HepG2 (cell line): Measurements from ENCODE around the gene EPB41L2. TPM values are rescaled to one million over a fixed set of nuclear protein-coding genes. Genes with fewer than 3 reads are reported as not detected.

Experiments
- ELF4 ChIP-seq: sonication (generic); formaldehyde crosslinking; IDR thresholded peaks from 2 replicates; pipeline ENCODE4 v1.5.0; 2020; ENCODE audit warnings: missing genetic modification reagents, mild to moderate bottlenecking, moderate library complexity, borderline replicate concordance
- HMG20A ChIP-seq: IDR thresholded peaks from 2 replicates; pipeline ENCODE4 v1.6.1; 2016; ENCODE audit warnings: borderline replicate concordance
- HMGXB3 ChIP-seq: sonication (generic); formaldehyde crosslinking; IDR thresholded peaks from 2 replicates; pipeline ENCODE4 v1.4.0; 2020; ENCODE audit warnings: missing genetic modification reagents, borderline replicate concordance
- IKZF4 ChIP-seq: sonication (generic); formaldehyde crosslinking; IDR thresholded peaks from 2 replicates; pipeline ENCODE4 v1.5.1; 2020; ENCODE audit warnings: borderline replicate concordance, mild to moderate bottlenecking, low read depth, missing genetic modification reagents; ENCODE audit errors: not compliant biosample characterization
- LCORL ChIP-seq, 2 experiments: fragments of 450-650 bp in 1 of 2; sonication (generic) in 1 of 2; formaldehyde crosslinking in 1 of 2; IDR thresholded peaks; 2 replicates each; pipeline versions ENCODE4 v1.5.0 to v1.6.1; 2017 to 2020; ENCODE audit warnings: antibody characterized with exemption in 1 of 2, missing genetic modification reagents in 1 of 2
- NCOA2 ChIP-seq: sonication (generic); formaldehyde crosslinking; IDR thresholded peaks from 2 replicates; pipeline ENCODE4 v1.8.0; 2022; ENCODE audit warnings: inconsistent platforms
- SOX13 ChIP-seq, 3 experiments: fragments of 450-650 bp in 1 of 3; sonication (generic) in 1 of 3; formaldehyde crosslinking in 1 of 3; IDR thresholded peaks in 2 of 3; conservative IDR thresholded peaks in 1 of 3; 2 replicates each; pipeline versions ENCODE4 v1.5.0 to v1.6.1; 2016 to 2020; ENCODE audit warnings: antibody characterized with exemption in 1 of 3, mild to moderate bottlenecking in 1 of 3, missing compliant biosample characterization in 1 of 3, missing genetic modification reagents in 1 of 3, moderate library complexity in 1 of 3
- SOX6 ChIP-seq, 2 experiments: fragments of 450-650 bp in 1 of 2; sonication (generic) in 1 of 2; formaldehyde crosslinking in 1 of 2; IDR thresholded peaks; 2 replicates each; pipeline versions ENCODE4 v1.4.0 to v1.6.1; 2017 to 2020; ENCODE audit warnings: antibody characterized with exemption in 1 of 2, mild to moderate bottlenecking in 1 of 2, missing genetic modification reagents in 1 of 2
- ZBTB39 ChIP-seq: sonication (generic); formaldehyde crosslinking; IDR thresholded peaks from 2 replicates; pipeline ENCODE4 v1.5.0; 2020; ENCODE audit warnings: missing genetic modification reagents
- ZNF232 ChIP-seq: sonication (generic); formaldehyde crosslinking; IDR thresholded peaks from 2 replicates; pipeline ENCODE4 v1.4.0; 2020; ENCODE audit warnings: missing genetic modification reagents, borderline replicate concordance
- ZNF318 ChIP-seq: sonication (generic); formaldehyde crosslinking; IDR thresholded peaks from 2 replicates; pipeline ENCODE4 v1.4.0; 2020; ENCODE audit warnings: mild to moderate bottlenecking, missing genetic modification reagents
- ZNF780A ChIP-seq: sonication (generic); formaldehyde crosslinking; IDR thresholded peaks from 2 replicates; pipeline ENCODE4 v1.8.0; 2022; ENCODE audit warnings: mild to moderate bottlenecking, missing genetic modification reagents, moderate library complexity
- polyA plus RNA-seq, 8 experiments: library from polyadenylated mRNA; depleted of rRNA in 3 of 8; stranded (reverse) in 7 of 8; unstranded in 1 of 8; fragments of >200 nt; fragmentation: Illumina TruSeq in 4 of 8; extraction: Trizol in 4 of 8; gene quantifications; 2 replicates each; pipeline versions ENCODE4 v1.2.1 to v1.2.3, GENCODE V29; 2011 to 2016; ENCODE audit warnings: low read depth in 4 of 8, missing spikeins in 1 of 8, mixed read lengths in 1 of 8; ENCODE audit not compliant: insufficient read depth in 1 of 8
- total RNA-seq, 5 experiments: library from RNA; depleted of rRNA; stranded (reverse); fragments of >200 nt; fragmentation: Illumina TruSeq; extraction: Trizol; gene quantifications; 2 replicates each; pipeline ENCODE4 v1.2.3, GENCODE V29; 2016; ENCODE audit warnings: low read depth in 1 of 5

The EPB41L2 gene
- total and polyA plus RNA-seq, 2 of the 13 experiments (the other 11 are each of a cell fraction or from before 2014, with no cell fraction given) = 41.7 to 56.4 TPM

GRCh38 chr6:130937942-130938604 is 125.0 kb downstream of the EPB41L2 start (continued):
- TF ChIP-seq HMG20A (CRISPR knock-in tag) = peak; percentile 61; the same call in 1 of the 2 replicates
- TF ChIP-seq ZNF232 = no peak
- TF ChIP-seq SOX13 (IDR thresholded peaks at IDR 0.05) = 0 out of 2 replicates have a peak, but pooled peaks have one; percentile 11
- peak in 1 of 2 experiments; percentile 89; a peak in 2 of 4 replicates for TF ChIP-seq SOX13 (CRISPR knock-in tag; conservative IDR thresholded peaks at IDR 0.05 in 1 of 2, IDR thresholded peaks at IDR 0.05 in 1 of 2)
- TF ChIP-seq HMGXB3 (CRISPR knock-in tag) = 0 out of 2 replicates have a peak, but pooled peaks have one; percentile 18
- no peak for TF ChIP-seq LCORL (IDR thresholded peaks at IDR 0.05)
- 0 out of 2 replicates have a peak, but pooled peaks have one; percentile 20 for TF ChIP-seq LCORL (CRISPR knock-in tag; IDR thresholded peaks at IDR 0.05)
- TF ChIP-seq NCOA2 = peak; percentile 54
- no peak for TF ChIP-seq ZBTB39 (CRISPR knock-in tag)
- TF ChIP-seq ZNF780A (CRISPR knock-in tag) = no peak
- no peak for TF ChIP-seq ZNF318 (CRISPR knock-in tag)
- TF ChIP-seq SOX6 (IDR thresholded peaks at IDR 0.05) = no peak
- TF ChIP-seq SOX6 (CRISPR knock-in tag; IDR thresholded peaks at IDR 0.05) = peak; percentile 86
- TF ChIP-seq ELF4 (CRISPR knock-in tag) = no peak
- TF ChIP-seq IKZF4 (CRISPR knock-in tag) = no peak
